Stimulated activated CD4-positive, alpha-beta T cell treated with anti-CD3 and anti-CD28 coated beads, Interleukin-2, amount 100 ng/mL, for 4 hours (primary cell): ENCODE data around the gene PCYT2.

Experiments
- DNase-seq: peaks from one replicate; pipeline ENCODE4 v3.0.0-alpha.2; 2020; ENCODE audit warnings: low read depth

PCYT2 gene

DNA sequence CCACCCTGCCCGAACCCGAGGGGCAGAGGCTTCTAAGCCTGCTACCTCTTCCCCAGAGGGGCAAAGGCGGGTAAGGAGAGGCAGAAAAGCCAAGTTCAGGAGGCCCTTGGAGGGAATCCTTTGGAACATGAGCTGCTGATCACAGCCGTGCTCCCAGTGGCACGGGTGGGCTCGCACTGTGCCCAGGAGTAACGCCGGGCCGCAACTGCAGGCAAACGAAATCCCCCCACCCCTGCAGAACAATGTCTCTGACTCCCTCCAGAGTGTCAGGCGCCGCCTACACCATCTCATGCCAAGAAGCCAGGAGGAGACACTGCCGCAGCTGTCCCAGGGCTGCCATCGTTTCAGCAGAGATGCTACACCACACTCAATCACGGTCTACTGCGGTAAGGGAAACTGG lies 59.8 kb downstream of the PCYT2 start:
- no peak for DNase-seq
